Cardiac muscle cell (in vitro differentiated cells and primary cell): ENCODE measurements around the gene BCAT1. TPM values are rescaled to one million over a fixed set of nuclear protein-coding genes. Genes with fewer than 3 reads are reported as not detected.
"Not testable (repeated sequence)": the region's sequence is repeated elsewhere in the genome, so short reads cannot be mapped to it uniquely, and the experiment has no call there.

Experiments
- DNase-seq, 2 donors: peaks; one replicate each; pipeline versions ENCODE4 v3.0.0 to v3.0.0-alpha.2; 2010 to 2017; ENCODE audit warnings: low read depth in 1 of 2, low spot score in 1 of 2
- H3K27ac ChIP-seq: fragments of 200-600 bp; sonication (generic); 2 replicates; pipeline ENCODE4 v1.5.1; 2016
- H3K27me3 ChIP-seq: fragments of 200-600 bp; sonication (generic); 2 replicates; pipeline ENCODE4 v1.6.0; 2016; ENCODE audit warnings: control low read depth
- H3K36me3 ChIP-seq: fragments of 200-600 bp; sonication (generic); 2 replicates; pipeline ENCODE4 v1.5.1; 2016; ENCODE audit warnings: control low read depth
- H3K4me1 ChIP-seq: fragments of 200-600 bp; sonication (generic); 2 replicates; pipeline ENCODE4 v1.8.1; 2017; ENCODE audit warnings: low read depth, mild to moderate bottlenecking, mixed run types
- H3K4me3 ChIP-seq: fragments of 200-600 bp; sonication (generic); 2 replicates; pipeline ENCODE4 v1.5.1; 2016; ENCODE audit warnings: mild to moderate bottlenecking
- H3K9me3 ChIP-seq: fragments of 200-600 bp; sonication (generic); 2 replicates; pipeline ENCODE4 v1.5.1; 2017; ENCODE audit warnings: low read depth, mild to moderate bottlenecking, control low read depth
- CTCF ChIP-seq: IDR thresholded peaks from 2 replicates; pipeline ENCODE4 v1.5.1; 2012; ENCODE audit warnings: low read depth, mild to moderate bottlenecking, low read length
- polyA plus RNA-seq: library from polyadenylated mRNA; unstranded; fragments of >200 nt; fragmentation: Nextera tagmentation; extraction: Ambion mirVana; gene quantifications from 2 replicates; pipeline ENCODE4 v1.2.1, GENCODE V29; 2016
- total RNA-seq: library from RNA; depleted of rRNA; stranded (reverse); fragments of >200 nt; gene quantifications from 2 replicates; pipeline ENCODE4 v1.2.3, GENCODE V29; 2016

BCAT1 gene
- total and polyA plus RNA-seq, 2 experiments from 2014 or later: 17.8 to 45.3 TPM

- Histone ChIP-seq H3K9me3 (no peaks in the 10 kb centered on the region), H3K27ac (no peak overlapping the region), H3K4me1 (no peaks in the 10 kb centered on the region), H3K27me3 (no peaks in the 10 kb centered on the region), H3K4me3 (no peak overlapping the region), H3K36me3 (no peaks in the 10 kb centered on the region)
- no peak for DNase-seq
- TF ChIP-seq CTCF: no peak
Observed at GRCh38 chr12:24931666-24932405, 17.1 kb downstream of the BCAT1 start.

GRCh38 chr12:24929953-24930352 lies 18.9 kb downstream of the BCAT1 start:
- no peaks in the 10 kb centered on the region for H3K27me3 ChIP-seq
- DNase-seq: no peak
- no peaks in the 10 kb centered on the region for H3K36me3 ChIP-seq
- no peak overlapping the region for H3K4me3 ChIP-seq
- H3K27ac ChIP-seq: no peak overlapping the region
- H3K9me3 ChIP-seq: no peaks in the 10 kb centered on the region
- no peak for TF ChIP-seq CTCF
- H3K4me1 ChIP-seq: no peaks in the 10 kb centered on the region

- not testable (repeated sequence) for H3K27ac ChIP-seq, H3K4me3 ChIP-seq, DNase-seq, H3K4me1 ChIP-seq, H3K36me3 ChIP-seq, H3K27me3 ChIP-seq, H3K9me3 ChIP-seq
Observed at GRCh38 chr12:24928533-24929306, 20.2 kb downstream of the BCAT1 start.

GRCh38 chr12:24928131-24928530 lies 20.8 kb downstream of the BCAT1 start:
- H3K4me1 ChIP-seq: no peaks in the 10 kb centered on the region
- no peak overlapping the region for H3K27ac ChIP-seq
- no peak overlapping the region for H3K4me3 ChIP-seq
- H3K27me3 ChIP-seq: no peaks in the 10 kb centered on the region
- TF ChIP-seq CTCF: no peak
- no peaks in the 10 kb centered on the region for H3K36me3 ChIP-seq
- no peaks in the 10 kb centered on the region for H3K9me3 ChIP-seq
- DNase-seq: no peak

- not testable (repeated sequence) for H3K27ac ChIP-seq, H3K4me3 ChIP-seq, DNase-seq, H3K27me3 ChIP-seq, H3K4me1 ChIP-seq, H3K36me3 ChIP-seq, H3K9me3 ChIP-seq
Observed at GRCh38 chr12:24926080-24926479, 22.8 kb downstream of the BCAT1 start.

GRCh38 chr12:24922090-24922489 lies 26.8 kb downstream of the BCAT1 start:
- Histone ChIP-seq H3K27me3 (no peaks in the 10 kb centered on the region), H3K4me3 (no peak overlapping the region), H3K27ac (no peak overlapping the region), H3K4me1 (no peaks in the 10 kb centered on the region), H3K9me3 (no peaks in the 10 kb centered on the region), H3K36me3 (no peaks in the 10 kb centered on the region)
- no peak for DNase-seq
- TF ChIP-seq CTCF: no peak
